NOMO-1 (cell line): ENCODE measurements around the gene PPIF.

Experiments
- DNase-seq, 2 experiments: peaks; one replicate each; lab custom pipeline; 2025; ENCODE audit not compliant: unreplicated experiment in 2 of 2; lab: John Stamatoyannopoulos, UW

Gene PPIF

GRCh38 chr10:79361726-79362397 lies 14.6 kb downstream of the PPIF start:
- no peak for DNase-seq

- no peak for DNase-seq
Observed at GRCh38 chr10:79367426-79368189, 20.3 kb downstream of the PPIF start.

GRCh38 chr10:79372871-79373270 lies 25.6 kb downstream of the PPIF start:
- no peak for DNase-seq

GRCh38 chr10:79374312-79375191 lies 27.3 kb downstream of the PPIF start:
- DNase-seq, result peak; percentile 25 to 48

GRCh38 chr10:79375321-79376077 lies 28.2 kb downstream of the PPIF start:
- DNase-seq, result no peak

- DNase-seq, result no peak
Observed at GRCh38 chr10:79376078-79376628, 28.9 kb downstream of the PPIF start.

GRCh38 chr10:79376751-79377556 lies 29.7 kb downstream of the PPIF start:
- DNase-seq, result no peak

- DNase-seq, result no peak
Observed at GRCh38 chr10:79377557-79378382, 30.5 kb downstream of the PPIF start.

GRCh38 chr10:79378383-79378646 lies 31.0 kb downstream of the PPIF start:
- no peak for DNase-seq

- DNase-seq, result no peak
Observed at GRCh38 chr10:79378647-79379511, 31.6 kb downstream of the PPIF start.

- DNase-seq, result no peak
Observed at GRCh38 chr10:79379512-79380124, 32.3 kb downstream of the PPIF start.

GRCh38 chr10:79380125-79380945 lies 33.1 kb downstream of the PPIF start:
- no peak for DNase-seq

GRCh38 chr10:79380946-79381721 lies 33.9 kb downstream of the PPIF start:
- no peak for DNase-seq

GRCh38 chr10:79381804-79382221 lies 34.5 kb downstream of the PPIF start:
- DNase-seq, result no peak

- no peak for DNase-seq
Observed at GRCh38 chr10:79382491-79382941, 35.2 kb downstream of the PPIF start.
